A549 (cell line): Measurements from ENCODE around the gene RIC3. TPM values are rescaled to one million over a fixed set of nuclear protein-coding genes. Genes with fewer than 3 reads are reported as not detected.

Source experiments
- ATAC-seq, 2 experiments: fragments of 200-7000 bp in 1 of 2; fragments of >200 bp in 1 of 2; cut with Nextera tagmentation in 1 of 2; cut with Tn5 transposase in 1 of 2; 3 replicates each; pipeline versions ENCODE4 v1.8.0 to v1.9.1; 2018 to 2020; ENCODE audit warnings: mild to moderate bottlenecking in 1 of 2, moderate library complexity in 1 of 2
- CTCF ChIA-PET: fragments of 300-600 bp; sonication (Branson Sonifier 250); formaldehyde crosslinking; extraction: SDS; loops from one replicate; lab custom pipeline; 2021; ENCODE audit warnings: antibody characterized with exemption, inconsistent platforms; lab: Yijun Ruan, JAX
- POLR2A ChIA-PET: fragments of 350-600 bp; formaldehyde crosslinking; extraction: SDS; loops from one replicate; lab custom pipeline; 2021; ENCODE audit warnings: antibody characterized with exemption, inconsistent platforms; lab: Yijun Ruan, JAX
- DNase-seq, 2 experiments: peaks; one replicate each; pipeline versions ENCODE4 v3.0.0 to v3.0.0-alpha.2; 2011 to 2016; ENCODE audit warnings: low read depth in 1 of 2, low spot score in 1 of 2
- FAIRE-seq: peaks from 2 replicates; lab custom pipeline; 2011; peaks lifted over from hg19 to GRCh38; lab: Jason Lieb, UNC
- H3K27ac ChIP-seq, 2 experiments: fragments of >200 bp; sonication (Bioruptor Twin); formaldehyde crosslinking; 3 replicates each; pipeline ENCODE4 v1.5.1; 2016 to 2017
- H3K4me1 ChIP-seq: fragments of >200 bp; sonication (Bioruptor Twin); formaldehyde crosslinking; 3 replicates; pipeline ENCODE4 v1.6.1; 2016
- H3K4me2 ChIP-seq: fragments of >200 bp; sonication (Bioruptor Twin); formaldehyde crosslinking; 3 replicates; pipeline ENCODE4 v1.6.1; 2016
- H3K4me3 ChIP-seq: fragments of >200 bp; sonication (Bioruptor Twin); formaldehyde crosslinking; 3 replicates; pipeline ENCODE4 v1.5.1; 2016
- H3K9me3 ChIP-seq: fragments of >200 bp; sonication (Bioruptor Twin); formaldehyde crosslinking; 3 replicates; pipeline ENCODE4 v1.6.1; 2016
- CBX2 ChIP-seq: fragments of 200-600 bp; sonication (generic); IDR thresholded peaks from 2 replicates; pipeline ENCODE4 v1.6.1; 2016; ENCODE audit warnings: low read depth, mild to moderate bottlenecking, borderline replicate concordance
- CBX8 ChIP-seq: fragments of 200-600 bp; sonication (generic); IDR thresholded peaks from 2 replicates; pipeline ENCODE4 v1.6.1; 2016
- CHD2 ChIP-seq: fragments of 150-350 bp; IDR thresholded peaks from 2 replicates; pipeline ENCODE4 v1.6.1; 2014; ENCODE audit warnings: low read length; ENCODE audit not compliant: partially characterized antibody
- ESRRA ChIP-seq: fragments of 150-350 bp; IDR thresholded peaks from 2 replicates; pipeline ENCODE4 v1.6.1; 2014; ENCODE audit warnings: mild to moderate bottlenecking, low read length, borderline replicate concordance
- FOSB ChIP-seq: fragments of 250-450 bp; sonication (Bioruptor Pico); IDR thresholded peaks from 2 replicates; pipeline ENCODE4 v1.5.0; 2020; ENCODE audit warnings: mild to moderate bottlenecking, moderate library complexity
- FOXS1 ChIP-seq: fragments of 250-450 bp; sonication (Bioruptor Pico); IDR thresholded peaks from 2 replicates; pipeline ENCODE4 v1.5.0; 2020; ENCODE audit warnings: mild to moderate bottlenecking, moderate library complexity
- GATA3 ChIP-seq: IDR thresholded peaks from 2 replicates; pipeline ENCODE4 v1.6.1; 2012; ENCODE audit warnings: borderline replicate concordance
- HDAC2 ChIP-seq: fragments of 200-600 bp; sonication (generic); IDR thresholded peaks from 2 replicates; pipeline ENCODE4 v1.6.1; 2016
- HOXB13 ChIP-seq: fragments of 250-450 bp; sonication (Bioruptor Pico); IDR thresholded peaks from 2 replicates; pipeline ENCODE4 v1.5.0; 2020; ENCODE audit warnings: low read depth, mild to moderate bottlenecking, moderate library complexity
- JUNB ChIP-seq: fragments of >200 bp; sonication (Bioruptor Twin); formaldehyde crosslinking; IDR thresholded peaks from 2 replicates; pipeline ENCODE4 v1.6.1; 2016
- KDM1A ChIP-seq: fragments of 200-600 bp; sonication (generic); IDR thresholded peaks from 2 replicates; pipeline ENCODE4 v1.6.1; 2016; ENCODE audit warnings: low read depth, mild to moderate bottlenecking
- MAFK ChIP-seq: fragments of 450-650 bp; IDR thresholded peaks from 2 replicates; pipeline ENCODE4 v1.6.1; 2014; ENCODE audit not compliant: partially characterized antibody
- MAX ChIP-seq: IDR thresholded peaks from 2 replicates; pipeline ENCODE4 v1.6.1; 2012
- MAZ ChIP-seq: fragments of 150-350 bp; IDR thresholded peaks from 2 replicates; pipeline ENCODE4 v1.6.1; 2014; ENCODE audit warnings: antibody characterized with exemption, low read depth, low read length, borderline replicate concordance
- MYC ChIP-seq: IDR thresholded peaks from 2 replicates; pipeline ENCODE4 v1.6.1; 2012; ENCODE audit warnings: mild to moderate bottlenecking, inconsistent platforms, low read length, improper control_type of control experiment, borderline replicate concordance
- NFE2L2 ChIP-seq: fragments of 150-350 bp; conservative IDR thresholded peaks from 2 replicates; pipeline ENCODE4 v1.6.1; 2014; ENCODE audit warnings: low read length
- NR3C1 ChIP-seq: fragments of >200 bp; sonication (Bioruptor Twin); formaldehyde crosslinking; IDR thresholded peaks from 3 replicates; pipeline ENCODE4 v1.6.1; 2017
- PHF8 ChIP-seq: fragments of 200-600 bp; sonication (generic); IDR thresholded peaks from 2 replicates; pipeline ENCODE4 v1.6.1; 2016; ENCODE audit warnings: low read depth, mild to moderate bottlenecking, antibody characterized with exemption, moderate library complexity, borderline replicate concordance
- POLR2A ChIP-seq: IDR thresholded peaks from 2 replicates; pipeline ENCODE4 v1.6.1; 2012; ENCODE audit warnings: mild to moderate bottlenecking, low read length
- POLR2AphosphoS2 ChIP-seq: conservative IDR thresholded peaks from 2 replicates; pipeline ENCODE4 v1.6.1; 2012; ENCODE audit warnings: low read length, improper control_type of control experiment, inconsistent platforms
- RAD21 ChIP-seq, 2 experiments: fragments of >200 bp in 1 of 2; sonication (Bioruptor Twin) in 1 of 2; formaldehyde crosslinking in 1 of 2; IDR thresholded peaks in 1 of 2; conservative IDR thresholded peaks in 1 of 2; 2 replicates in 1 of 2; 3 replicates in 1 of 2; pipeline ENCODE4 v1.6.1; 2012 to 2018; ENCODE audit warnings: inconsistent platforms in 1 of 2
- RARB ChIP-seq: fragments of 250-450 bp; sonication (Bioruptor Pico); IDR thresholded peaks from 2 replicates; pipeline ENCODE4 v1.8.0; 2021; ENCODE audit warnings: mild to moderate bottlenecking, moderate library complexity
- RCOR1 ChIP-seq: fragments of 150-350 bp; IDR thresholded peaks from 2 replicates; pipeline ENCODE4 v1.6.1; 2014; ENCODE audit warnings: antibody characterized with exemption, low read length, low read depth
- REST ChIP-seq: fragments of 200-600 bp; sonication (generic); IDR thresholded peaks from 2 replicates; pipeline ENCODE4 v1.6.1; 2016; ENCODE audit warnings: antibody characterized with exemption, mild to moderate bottlenecking, moderate library complexity
- TP53 ChIP-seq: fragments of 250-450 bp; sonication (Bioruptor Pico); IDR thresholded peaks from 2 replicates; pipeline ENCODE4 v1.5.0; 2021; ENCODE audit warnings: mild to moderate bottlenecking, moderate library complexity
- WGBS: methylation state at CpG from one replicate; pipeline ENCODE4 v1.1.6; 2017; ENCODE audit errors: missing lambda C conversion rate; 5-methylcytosine and 5-hydroxymethylcytosine counted together
- polyA plus RNA-seq, 4 experiments: library from polyadenylated mRNA; depleted of rRNA in 3 of 4; stranded (reverse); fragments of >200 nt; fragmentation: RNase III in 1 of 4; extraction: RNeasy Plus Mini Kit Qiagen cat#74134 plus additional on column Dnase treatment in 1 of 4; gene quantifications; 2 replicates in 3 of 4; 3 replicates in 1 of 4; pipeline ENCODE4 v1.2.3, GENCODE V29; 2011 to 2017
- TF ChIP-seq, protein P1 (sequence below): fragments of 450-650 bp; IDR thresholded peaks from 2 replicates; pipeline ENCODE4 v1.6.1; 2014; ENCODE audit warnings: antibody characterized with exemption

Gene RIC3
- polyA plus RNA-seq, 2 of the 4 experiments (the other 2 are of a cell fraction), result 1.7 to 3.2 TPM

- H3K4me3 ChIP-seq, result no peak overlapping the region
- POLR2A ChIA-PET, result no interaction called here
- H3K4me2 ChIP-seq, result no peak overlapping the region
- CTCF ChIA-PET, result interaction anchor here (2.4 to 30.1 kb wide), 3 partner anchors 14 to 78 kb away, joined by 10 to 644 read pairs (median 55); no protein-coding TSS in a partner anchor
- peaks cover 6% of the 10 kb centered on the region; the same call in 1 of the 3 replicates for H3K4me1 ChIP-seq
- whole genome bisulfite sequencing, result 73% methylated on average over 1 of the region's 1 CpG
- no peak for FAIRE-seq
- TF ChIP-seq POLR2AphosphoS2 (no peak), MYC (no peak), RAD21 (conservative IDR thresholded peaks at IDR 0.05 in 1 of 2, IDR thresholded peaks at IDR 0.05 in 1 of 2) (no peak), REST (no peak), CBX8 (no peak), ESRRA (no peak), NR3C1 (no peak), POLR2A (no peak), RARB (no peak), FOXS1 (no peak), RCOR1 (no peak), PHF8 (no peak), FOSB (CRISPR knock-in tag) (no peak)
- no peak for ATAC-seq
- no peak overlapping the region for H3K27ac ChIP-seq
- no peak for DNase-seq
- no peaks in the 10 kb centered on the region for H3K9me3 ChIP-seq
Measured at GRCh38 chr11:8083871-8084281, 84.9 kb downstream of the RIC3 start.

GRCh38 chr11:8083088-8083395 lies 85.8 kb downstream of the RIC3 start:
- DNase-seq (no peak), FAIRE-seq (no peak), ATAC-seq (no peak)
- Histone ChIP-seq H3K4me1 (peaks cover 6% of the 10 kb centered on the region; the same call in 1 of the 3 replicates), H3K4me3 (no peak overlapping the region), H3K27ac (no peak overlapping the region), H3K9me3 (no peaks in the 10 kb centered on the region), H3K4me2 (no peak overlapping the region)
- no peak for TF ChIP-seq MAZ
- no peak for TF ChIP-seq PHF8
- TF ChIP-seq FOXS1, result no peak
- TF ChIP-seq MAFK, result no peak
- TF ChIP-seq ESRRA, result no peak
- TF ChIP-seq GATA3, result no peak
- no peak for TF ChIP-seq MAX
- TF ChIP-seq NFE2L2, result no peak
- no peak for TF ChIP-seq TP53 (CRISPR knock-in tag)
- no peak for TF ChIP-seq KDM1A
- no peak for TF ChIP-seq CBX2
- TF ChIP-seq, protein P1, sequence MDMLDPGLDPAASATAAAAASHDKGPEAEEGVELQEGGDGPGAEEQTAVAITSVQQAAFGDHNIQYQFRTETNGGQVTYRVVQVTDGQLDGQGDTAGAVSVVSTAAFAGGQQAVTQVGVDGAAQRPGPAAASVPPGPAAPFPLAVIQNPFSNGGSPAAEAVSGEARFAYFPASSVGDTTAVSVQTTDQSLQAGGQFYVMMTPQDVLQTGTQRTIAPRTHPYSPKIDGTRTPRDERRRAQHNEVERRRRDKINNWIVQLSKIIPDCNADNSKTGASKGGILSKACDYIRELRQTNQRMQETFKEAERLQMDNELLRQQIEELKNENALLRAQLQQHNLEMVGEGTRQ, result no peak
- no peak for TF ChIP-seq HDAC2
- TF ChIP-seq CHD2, result no peak
- no peak for TF ChIP-seq POLR2A
- no peak for TF ChIP-seq HOXB13 (CRISPR knock-in tag)
- TF ChIP-seq JUNB, result no peak
- CTCF ChIA-PET, result interaction anchor here (0.6 to 30.1 kb wide), 7 partner anchors 8 to 492 kb away, joined by 3 to 644 read pairs (median 10); no protein-coding TSS in a partner anchor
- POLR2A ChIA-PET, result no interaction called here
- WGBS, result 82% methylated on average over 7 of the region's 9 CpGs
